Measurements from ENCODE around the gene NRM. TPM values are rescaled to one million over a fixed set of nuclear protein-coding genes. Genes with fewer than 3 reads are reported as not detected.
A peak's percentile ranks its signal among the peaks of the same experiment; 100 is the strongest.

The NRM gene
- total RNA-seq, 1 donor from 2014 or later = 3.7 TPM

DNA sequence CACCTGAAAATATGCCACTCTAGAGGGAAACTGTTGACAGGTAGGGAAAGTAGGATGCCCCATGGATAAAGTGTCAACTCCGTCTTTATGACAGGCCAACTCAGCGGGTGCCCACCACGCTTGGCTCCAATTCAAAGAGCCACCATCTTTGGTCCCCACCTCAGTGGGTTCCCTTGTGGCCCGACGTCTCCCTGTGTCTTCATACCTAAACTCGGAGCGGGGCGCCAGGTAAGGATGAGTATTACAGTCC lies 26.0 kb upstream of the NRM start:
- peak overlapping the region; percentile 98 for H3K27ac ChIP-seq (replicated peaks)
- peaks cover 35% of the 10 kb centered on the region for H3K36me3 ChIP-seq
- intact Hi-C loops (cut with micrococcal nuclease) = no loop called here
- H3K27me3 ChIP-seq (ENCODE audit: low read depth) = no peaks in the 10 kb centered on the region
- H3K4me3 ChIP-seq = peak overlapping the region; percentile 89
- no peak for DNase-seq
- H3K9me3 ChIP-seq (replicated peaks) = no peaks in the 10 kb centered on the region
- TF ChIP-seq, protein P1, sequence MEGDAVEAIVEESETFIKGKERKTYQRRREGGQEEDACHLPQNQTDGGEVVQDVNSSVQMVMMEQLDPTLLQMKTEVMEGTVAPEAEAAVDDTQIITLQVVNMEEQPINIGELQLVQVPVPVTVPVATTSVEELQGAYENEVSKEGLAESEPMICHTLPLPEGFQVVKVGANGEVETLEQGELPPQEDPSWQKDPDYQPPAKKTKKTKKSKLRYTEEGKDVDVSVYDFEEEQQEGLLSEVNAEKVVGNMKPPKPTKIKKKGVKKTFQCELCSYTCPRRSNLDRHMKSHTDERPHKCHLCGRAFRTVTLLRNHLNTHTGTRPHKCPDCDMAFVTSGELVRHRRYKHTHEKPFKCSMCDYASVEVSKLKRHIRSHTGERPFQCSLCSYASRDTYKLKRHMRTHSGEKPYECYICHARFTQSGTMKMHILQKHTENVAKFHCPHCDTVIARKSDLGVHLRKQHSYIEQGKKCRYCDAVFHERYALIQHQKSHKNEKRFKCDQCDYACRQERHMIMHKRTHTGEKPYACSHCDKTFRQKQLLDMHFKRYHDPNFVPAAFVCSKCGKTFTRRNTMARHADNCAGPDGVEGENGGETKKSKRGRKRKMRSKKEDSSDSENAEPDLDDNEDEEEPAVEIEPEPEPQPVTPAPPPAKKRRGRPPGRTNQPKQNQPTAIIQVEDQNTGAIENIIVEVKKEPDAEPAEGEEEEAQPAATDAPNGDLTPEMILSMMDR (IDR thresholded peaks at IDR 0.05; ENCODE audit: borderline replicate concordance) = no peak
- peaks cover 47% of the 10 kb centered on the region for H3K4me1 ChIP-seq

DNA sequence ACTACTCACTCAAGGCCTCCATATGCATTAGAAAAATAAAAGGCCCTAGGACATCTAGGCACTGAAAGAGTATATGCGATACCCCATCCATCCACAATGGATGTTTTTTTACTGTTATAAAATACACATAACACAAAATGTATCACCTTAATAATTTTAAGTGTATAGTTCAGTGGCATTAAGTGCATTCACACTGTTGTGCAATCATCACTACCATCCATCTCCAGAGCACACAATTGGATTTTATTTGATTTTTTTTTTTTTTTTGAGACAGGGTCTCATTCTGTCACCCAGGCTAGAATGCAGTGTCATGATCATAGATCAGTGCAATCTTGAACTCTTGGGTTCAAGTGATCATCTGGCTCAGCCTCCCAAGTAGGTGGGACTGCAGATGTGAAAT lies 23.5 kb upstream of the NRM start:
- Histone ChIP-seq H3K9me3 (replicated peaks) (no peaks in the 10 kb centered on the region), H3K27me3 (ENCODE audit: low read depth) (no peaks in the 10 kb centered on the region), H3K27ac (replicated peaks) (no peak overlapping the region), H3K4me3 (no peak overlapping the region), H3K36me3 (peaks cover 60% of the 10 kb centered on the region), H3K4me1 (peaks cover 29% of the 10 kb centered on the region)
- DNase-seq = no peak
- TF ChIP-seq, protein P1 (IDR thresholded peaks at IDR 0.05; ENCODE audit: borderline replicate concordance) = no peak
- intact Hi-C loops (cut with micrococcal nuclease) = no loop called here

DNA sequence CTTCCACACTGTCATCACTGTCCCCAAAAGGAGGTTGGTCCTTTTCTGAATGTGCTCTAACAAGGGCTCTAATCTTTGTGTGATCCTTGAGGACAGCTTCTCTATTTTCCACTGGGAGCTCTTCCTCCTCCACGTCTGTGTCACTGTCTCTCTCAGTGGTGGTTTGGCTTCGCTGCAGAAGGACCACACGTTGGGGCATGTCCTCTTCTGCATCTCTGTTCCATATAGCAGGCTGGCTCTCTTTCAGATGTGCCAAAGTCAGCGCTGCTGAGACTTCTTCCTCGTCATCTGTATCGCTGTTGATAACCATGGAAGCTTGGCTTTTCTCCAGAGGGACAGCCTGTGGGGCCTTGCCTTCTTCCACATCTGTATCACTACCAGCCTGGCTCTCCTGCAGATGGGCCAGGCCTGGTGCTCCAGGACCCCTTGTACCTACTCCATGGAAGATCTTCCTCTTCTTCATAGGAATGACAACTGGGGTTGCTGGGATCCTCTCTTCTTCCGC lies 21.7 kb upstream of the NRM start:
- intact Hi-C loops (cut with micrococcal nuclease) = no loop called here
- Histone ChIP-seq H3K27me3 (ENCODE audit: low read depth) (no peaks in the 10 kb centered on the region), H3K4me1 (peaks cover 12% of the 10 kb centered on the region), H3K36me3 (peaks cover 74% of the 10 kb centered on the region), H3K9me3 (replicated peaks) (no peaks in the 10 kb centered on the region), H3K4me3 (no peak overlapping the region), H3K27ac (replicated peaks) (no peak overlapping the region)
- no peak for DNase-seq
- TF ChIP-seq, protein P1 (IDR thresholded peaks at IDR 0.05; ENCODE audit: borderline replicate concordance) = no peak

GRCh38 chr6:30711758-30712380 lies 21.1 kb upstream of the NRM start:
- Histone ChIP-seq H3K27me3 (ENCODE audit: low read depth) (no peaks in the 10 kb centered on the region), H3K9me3 (replicated peaks) (no peaks in the 10 kb centered on the region), H3K27ac (replicated peaks) (no peak overlapping the region), H3K4me1 (peaks cover 9% of the 10 kb centered on the region), H3K4me3 (no peak overlapping the region), H3K36me3 (peaks cover 80% of the 10 kb centered on the region)
- TF ChIP-seq, protein P1 (IDR thresholded peaks at IDR 0.05; ENCODE audit: borderline replicate concordance) = no peak
- DNase-seq = no peak
- intact Hi-C loops (cut with micrococcal nuclease) = no loop called here

GRCh38 chr6:30709101-30709868 lies 18.5 kb upstream of the NRM start:
- H3K27me3 ChIP-seq (ENCODE audit: low read depth) = no peaks in the 10 kb centered on the region
- no peak overlapping the region for H3K4me3 ChIP-seq
- intact Hi-C loops (cut with micrococcal nuclease) = no loop called here
- H3K36me3 ChIP-seq = peaks cover 86% of the 10 kb centered on the region
- DNase-seq = no peak
- TF ChIP-seq, protein P1 (IDR thresholded peaks at IDR 0.05; ENCODE audit: borderline replicate concordance) = no peak
- no peak overlapping the region for H3K27ac ChIP-seq (replicated peaks)
- no peaks in the 10 kb centered on the region for H3K9me3 ChIP-seq (replicated peaks)
- peaks cover 9% of the 10 kb centered on the region for H3K4me1 ChIP-seq
